Measurements from ENCODE around the gene CELSR1. TPM values are rescaled to one million over a fixed set of nuclear protein-coding genes. Genes with fewer than 3 reads are reported as not detected.
A peak's percentile ranks its signal among the peaks of the same experiment; 100 is the strongest.

Gene CELSR1
- total and polyA plus RNA-seq, 2 of the 13 experiments (the other 11 are each of a cell fraction or from before 2014, with no cell fraction given), result 0.78 to 1.8 TPM

DNA sequence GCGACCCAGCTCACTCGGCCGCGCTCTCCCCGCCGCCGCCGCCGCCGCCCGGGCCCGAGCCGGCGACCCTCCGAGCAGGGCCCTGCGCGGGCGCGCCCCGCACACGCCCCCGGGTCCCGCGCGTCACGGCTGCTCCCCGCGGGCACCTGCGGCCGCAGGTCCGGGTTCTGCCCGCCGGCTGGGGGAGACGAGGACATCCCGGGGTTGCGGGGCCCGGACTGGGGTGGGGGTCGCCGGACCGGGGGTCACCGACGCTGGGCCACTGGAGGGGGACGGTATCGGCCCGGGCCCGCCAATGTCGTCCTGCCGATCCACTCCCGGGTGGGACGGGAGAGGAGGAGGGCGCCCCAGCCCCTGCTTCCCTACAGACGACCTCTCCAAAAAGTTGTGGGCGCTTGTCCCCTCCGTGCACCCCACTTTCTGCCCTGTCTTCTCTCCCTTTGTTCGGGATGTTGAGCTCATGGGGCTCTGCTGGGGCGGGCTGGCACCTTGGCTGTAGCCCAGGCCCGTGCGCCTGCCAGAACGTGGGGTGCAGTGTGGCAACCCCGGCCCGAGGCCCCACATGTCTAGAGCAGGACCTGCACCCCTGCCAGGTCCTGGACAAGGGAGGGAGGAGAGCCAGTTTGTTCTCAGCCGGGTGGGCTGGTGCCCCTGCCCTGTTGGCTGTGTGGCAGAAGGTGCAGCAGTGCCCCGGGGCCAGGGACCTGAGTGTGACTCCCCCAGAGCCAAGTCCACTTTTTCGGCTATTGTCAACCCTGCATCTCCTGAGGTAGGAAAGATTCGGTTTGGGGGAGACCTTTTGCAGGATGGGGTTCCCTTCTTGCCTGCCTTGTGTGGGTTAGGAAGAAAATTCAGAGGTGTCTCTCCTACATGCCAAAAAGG is 40.2 kb upstream of the CELSR1 start (continued):
- TF ChIP-seq, protein P1, sequence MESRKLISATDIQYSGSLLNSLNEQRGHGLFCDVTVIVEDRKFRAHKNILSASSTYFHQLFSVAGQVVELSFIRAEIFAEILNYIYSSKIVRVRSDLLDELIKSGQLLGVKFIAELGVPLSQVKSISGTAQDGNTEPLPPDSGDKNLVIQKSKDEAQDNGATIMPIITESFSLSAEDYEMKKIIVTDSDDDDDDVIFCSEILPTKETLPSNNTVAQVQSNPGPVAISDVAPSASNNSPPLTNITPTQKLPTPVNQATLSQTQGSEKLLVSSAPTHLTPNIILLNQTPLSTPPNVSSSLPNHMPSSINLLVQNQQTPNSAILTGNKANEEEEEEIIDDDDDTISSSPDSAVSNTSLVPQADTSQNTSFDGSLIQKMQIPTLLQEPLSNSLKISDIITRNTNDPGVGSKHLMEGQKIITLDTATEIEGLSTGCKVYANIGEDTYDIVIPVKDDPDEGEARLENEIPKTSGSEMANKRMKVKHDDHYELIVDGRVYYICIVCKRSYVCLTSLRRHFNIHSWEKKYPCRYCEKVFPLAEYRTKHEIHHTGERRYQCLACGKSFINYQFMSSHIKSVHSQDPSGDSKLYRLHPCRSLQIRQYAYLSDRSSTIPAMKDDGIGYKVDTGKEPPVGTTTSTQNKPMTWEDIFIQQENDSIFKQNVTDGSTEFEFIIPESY (CRISPR knock-in tag; IDR thresholded peaks at IDR 0.05), result no peak
- TF ChIP-seq ESRRA (CRISPR knock-in tag; IDR thresholded peaks at IDR 0.05; ENCODE audit: low read depth), result 0 out of 2 replicates have a peak, but pooled peaks have one; percentile 51
- TF ChIP-seq, protein P2, sequence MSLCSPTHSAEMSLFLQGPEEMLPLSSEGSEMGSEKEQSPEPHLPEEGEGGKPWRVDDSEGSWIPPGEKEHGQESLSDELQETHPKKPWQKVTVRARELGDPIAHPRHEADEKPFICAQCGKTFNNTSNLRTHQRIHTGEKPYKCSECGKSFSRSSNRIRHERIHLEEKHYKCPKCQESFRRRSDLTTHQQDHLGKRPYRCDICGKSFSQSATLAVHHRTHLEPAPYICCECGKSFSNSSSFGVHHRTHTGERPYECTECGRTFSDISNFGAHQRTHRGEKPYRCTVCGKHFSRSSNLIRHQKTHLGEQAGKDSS (CRISPR knock-in tag; IDR thresholded peaks at IDR 0.05; ENCODE audit: borderline replicate concordance, low read depth), result no peak
- TF ChIP-seq ZBTB8A (CRISPR knock-in tag; IDR thresholded peaks at IDR 0.05; ENCODE audit: borderline replicate concordance, low read depth), result no peak
- TF ChIP-seq, protein P3, sequence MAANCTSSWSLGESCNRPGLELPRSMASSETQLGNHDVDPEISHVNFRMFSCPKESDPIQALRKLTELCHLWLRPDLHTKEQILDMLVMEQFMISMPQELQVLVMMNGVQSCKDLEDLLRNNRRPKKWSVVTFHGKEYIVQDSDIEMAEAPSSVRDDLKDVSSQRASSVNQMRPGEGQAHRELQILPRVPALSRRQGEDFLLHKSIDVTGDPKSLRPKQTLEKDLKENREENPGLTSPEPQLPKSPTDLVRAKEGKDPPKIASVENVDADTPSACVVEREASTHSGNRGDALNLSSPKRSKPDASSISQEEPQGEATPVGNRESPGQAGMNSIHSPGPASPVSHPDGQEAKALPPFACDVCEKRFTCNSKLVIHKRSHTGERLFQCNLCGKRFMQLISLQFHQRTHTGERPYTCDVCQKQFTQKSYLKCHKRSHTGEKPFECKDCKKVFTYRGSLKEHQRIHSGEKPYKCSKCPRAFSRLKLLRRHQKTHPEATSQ (CRISPR knock-in tag; IDR thresholded peaks at IDR 0.05; ENCODE audit: borderline replicate concordance), result 0 out of 2 replicates have a peak, but pooled peaks have one; percentile 29
- TF ChIP-seq, protein P4, sequence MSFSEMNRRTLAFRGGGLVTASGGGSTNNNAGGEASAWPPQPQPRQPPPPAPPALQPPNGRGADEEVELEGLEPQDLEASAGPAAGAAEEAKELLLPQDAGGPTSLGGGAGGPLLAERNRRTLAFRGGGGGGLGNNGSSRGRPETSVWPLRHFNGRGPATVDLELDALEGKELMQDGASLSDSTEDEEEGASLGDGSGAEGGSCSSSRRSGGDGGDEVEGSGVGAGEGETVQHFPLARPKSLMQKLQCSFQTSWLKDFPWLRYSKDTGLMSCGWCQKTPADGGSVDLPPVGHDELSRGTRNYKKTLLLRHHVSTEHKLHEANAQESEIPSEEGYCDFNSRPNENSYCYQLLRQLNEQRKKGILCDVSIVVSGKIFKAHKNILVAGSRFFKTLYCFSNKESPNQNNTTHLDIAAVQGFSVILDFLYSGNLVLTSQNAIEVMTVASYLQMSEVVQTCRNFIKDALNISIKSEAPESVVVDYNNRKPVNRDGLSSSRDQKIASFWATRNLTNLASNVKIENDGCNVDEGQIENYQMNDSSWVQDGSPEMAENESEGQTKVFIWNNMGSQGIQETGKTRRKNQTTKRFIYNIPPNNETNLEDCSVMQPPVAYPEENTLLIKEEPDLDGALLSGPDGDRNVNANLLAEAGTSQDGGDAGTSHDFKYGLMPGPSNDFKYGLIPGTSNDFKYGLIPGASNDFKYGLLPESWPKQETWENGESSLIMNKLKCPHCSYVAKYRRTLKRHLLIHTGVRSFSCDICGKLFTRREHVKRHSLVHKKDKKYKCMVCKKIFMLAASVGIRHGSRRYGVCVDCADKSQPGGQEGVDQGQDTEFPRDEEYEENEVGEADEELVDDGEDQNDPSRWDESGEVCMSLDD (CRISPR knock-in tag; IDR thresholded peaks at IDR 0.05; ENCODE audit: borderline replicate concordance), result peak; percentile 37; the same call in 1 of the 2 replicates
- TF ChIP-seq SIN3A (IDR thresholded peaks at IDR 0.05; ENCODE audit: borderline replicate concordance, low read depth, low read length), result no peak
- 0 out of 2 replicates have a peak, but pooled peaks have one; percentile 35 for TF ChIP-seq SP2 (CRISPR knock-in tag; IDR thresholded peaks at IDR 0.05)
- TF ChIP-seq ZMYM2 (CRISPR knock-in tag; IDR thresholded peaks at IDR 0.05), result no peak
- TF ChIP-seq ZNF205 (CRISPR knock-in tag; IDR thresholded peaks at IDR 0.05), result no peak
- TF ChIP-seq ZNF331 (CRISPR knock-in tag; IDR thresholded peaks at IDR 0.05), result no peak
- 0 out of 2 replicates have a peak, but pooled peaks have one; percentile 26 for TF ChIP-seq NR1H2 (CRISPR knock-in tag; IDR thresholded peaks at IDR 0.05; ENCODE audit: borderline replicate concordance, low read depth)
- TF ChIP-seq ZFP82 (CRISPR knock-in tag; IDR thresholded peaks at IDR 0.05; ENCODE audit: borderline replicate concordance), result no peak
- peak; percentile 46; the same call in 1 of the 2 replicates for TF ChIP-seq KDM5B (CRISPR knock-in tag; IDR thresholded peaks at IDR 0.05; ENCODE audit: borderline replicate concordance)
- TF ChIP-seq, protein P5, sequence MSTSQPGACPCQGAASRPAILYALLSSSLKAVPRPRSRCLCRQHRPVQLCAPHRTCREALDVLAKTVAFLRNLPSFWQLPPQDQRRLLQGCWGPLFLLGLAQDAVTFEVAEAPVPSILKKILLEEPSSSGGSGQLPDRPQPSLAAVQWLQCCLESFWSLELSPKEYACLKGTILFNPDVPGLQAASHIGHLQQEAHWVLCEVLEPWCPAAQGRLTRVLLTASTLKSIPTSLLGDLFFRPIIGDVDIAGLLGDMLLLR (CRISPR knock-in tag; IDR thresholded peaks at IDR 0.05), result 0 out of 2 replicates have a peak, but pooled peaks have one; percentile 37
- TF ChIP-seq JUN (CRISPR knock-in tag; IDR thresholded peaks at IDR 0.05), result no peak
